HG03558 (cell line): ENCODE data around the gene ZNF605.
A peak's percentile ranks its signal among the peaks of the same experiment; 100 is the strongest.
"Not testable (repeated sequence)": the region's sequence is repeated elsewhere in the genome, so short reads cannot be mapped to it uniquely, and the experiment has no call there.

Experiments
- ATAC-seq: cut with Tn5 transposase; IDR thresholded peaks from one replicate; pipeline ENCODE4 v1.9.1; 2021; ENCODE audit warnings: moderate number of reproducible peaks; ENCODE audit not compliant: unreplicated experiment; ENCODE audit errors: extremely low read depth

The ZNF605 gene

GRCh38 chr12:132908145-132909029 is 47.7 kb downstream of the ZNF605 start:
- peak; percentile 74 for ATAC-seq

GRCh38 chr12:132907789-132908144 is 48.3 kb downstream of the ZNF605 start:
- not testable (repeated sequence) for ATAC-seq

GRCh38 chr12:132907216-132907615 is 48.9 kb downstream of the ZNF605 start:
- ATAC-seq: no peak

- ATAC-seq: no peak
Measured at GRCh38 chr12:132904718-132905328, 51.3 kb downstream of the ZNF605 start.

GRCh38 chr12:132899033-132899432 is 57.1 kb downstream of the ZNF605 start:
- ATAC-seq: no peak

GRCh38 chr12:132888852-132889251 is 67.3 kb downstream of the ZNF605 start:
- ATAC-seq: no peak

GRCh38 chr12:132887513-132888351 is 68.4 kb downstream of the ZNF605 start, which contains the start of gene CHFR:
CHFR (minus strand) TSS chr12:132887605; CDS start chr12:132887328, 277 bp downstream.
- ATAC-seq: peak; percentile 92

- ATAC-seq: no peak
Measured at GRCh38 chr12:132886529-132887477, 69.3 kb downstream of the ZNF605 start.

GRCh38 chr12:132881818-132882217 is 74.3 kb downstream of the ZNF605 start:
- no peak for ATAC-seq

GRCh38 chr12:132874620-132875019 is 81.5 kb downstream of the ZNF605 start:
- not testable (repeated sequence) for ATAC-seq

GRCh38 chr12:132874175-132874574 is 81.9 kb downstream of the ZNF605 start:
- ATAC-seq: no peak

GRCh38 chr12:132873724-132874123 is 82.4 kb downstream of the ZNF605 start:
- ATAC-seq: no peak

GRCh38 chr12:132872975-132873421 is 83.1 kb downstream of the ZNF605 start:
- no peak for ATAC-seq

- no peak for ATAC-seq
Measured at GRCh38 chr12:132872073-132872855, 83.8 kb downstream of the ZNF605 start.

GRCh38 chr12:132869551-132869950 is 86.6 kb downstream of the ZNF605 start:
- no peak for ATAC-seq
